Articular chondrocyte of knee joint (primary cell): Measurements from ENCODE around the gene SLC52A1. TPM values are rescaled to one million over a fixed set of nuclear protein-coding genes. Genes with fewer than 3 reads are reported as not detected.

Experiments used
- total RNA-seq: library from RNA; depleted of rRNA; stranded (reverse); fragments of >200 nt; gene quantifications from 2 replicates; pipeline ENCODE4 v1.2.3, GENCODE V29; 2012

SLC52A1 gene
- not detected in 2 replicates for total RNA-seq

GRCh38 chr17:5035315-5035714 lies at the start of gene SLC52A1:
Gene SLC52A1 (minus strand): TSS chr17:5035426. CDS start chr17:5034606, 820 bp downstream.

GRCh38 chr17:5078106-5079028 lies 43.1 kb upstream of the SLC52A1 start, which contains the start of gene ZFP3:
Gene ZFP3 (plus strand): TSS chr17:5078467. CDS start chr17:5091505, 13,038 bp downstream.

GRCh38 chr17:4997302-4998026 lies 37.8 kb downstream of the SLC52A1 start, which contains the start of the genes INCA1 and KIF1C:
Gene INCA1 (minus strand): TSS chr17:4997522. CDS start chr17:4994437, 3,085 bp downstream.
Gene KIF1C (plus strand): TSS chr17:4997950. CDS start chr17:5000247, 2,297 bp downstream.

GRCh38 chr17:4986951-4987766 lies 48.1 kb downstream of the SLC52A1 start, which contains the start of gene CAMTA2:
Gene CAMTA2 (minus strand): TSS chr17:4987675. CDS start chr17:4986222, 1,453 bp downstream.

Other genes starting within 250 kb of the SLC52A1 start
- 0.26 and 1.6 TPM in 2 replicates for gene VMO1, start 249.1 kb downstream of the SLC52A1 start, total RNA-seq
- gene GLTPD2, start 246.5 kb downstream of the SLC52A1 start, total RNA-seq, result not detected in 2 replicates
- 106 and 116 TPM in 2 replicates for gene PSMB6, start 239.3 kb downstream of the SLC52A1 start, total RNA-seq
- gene PLD2, start 228.3 kb downstream of the SLC52A1 start, total RNA-seq, result 17.4 and 18.2 TPM in 2 replicates
- 32.3 and 32.4 TPM in 2 replicates for gene MINK1, start 202.1 kb downstream of the SLC52A1 start, total RNA-seq
- gene C17orf107, start 135.9 kb downstream of the SLC52A1 start, total RNA-seq, result 2.3 and 2.5 TPM in 2 replicates
- gene CHRNE, start 132.3 kb downstream of the SLC52A1 start, total RNA-seq, result 0.65 TPM in 2 replicates
- not detected in 2 replicates for gene GP1BA, start 103.1 kb downstream of the SLC52A1 start, total RNA-seq
- 29.7 and 30.7 TPM in 2 replicates for gene SLC25A11, start 95.4 kb downstream of the SLC52A1 start, total RNA-seq
- gene RNF167, start 95.2 kb downstream of the SLC52A1 start, total RNA-seq, result 20.5 and 21.3 TPM in 2 replicates
- gene PFN1, start 86.9 kb downstream of the SLC52A1 start, total RNA-seq, result 278 and 326 TPM in 2 replicates
- gene ENO3, start 84.3 kb downstream of the SLC52A1 start, total RNA-seq, result 0.76 and 1.6 TPM in 2 replicates
- gene SPAG7, start 67.6 kb downstream of the SLC52A1 start, total RNA-seq, result 31.1 and 38.2 TPM in 2 replicates
- gene CAMTA2, start 47.8 kb downstream of the SLC52A1 start, total RNA-seq, result 12.2 and 29.0 TPM in 2 replicates
- gene INCA1, start 37.9 kb downstream of the SLC52A1 start, total RNA-seq, result 0.22 and 0.39 TPM in 2 replicates
- gene KIF1C, start 37.5 kb downstream of the SLC52A1 start, total RNA-seq, result 44.1 and 60.1 TPM in 2 replicates
- gene ZFP3, start 43.0 kb upstream of the SLC52A1 start, total RNA-seq, result 3.6 and 3.9 TPM in 2 replicates
- 6.9 and 7.1 TPM in 2 replicates for gene ZNF232, start 76.5 kb upstream of the SLC52A1 start, total RNA-seq
- under 0.01 and 0.78 TPM in 2 replicates for gene USP6, start 80.6 kb upstream of the SLC52A1 start, total RNA-seq
- gene ZNF594, start 156.4 kb upstream of the SLC52A1 start, total RNA-seq, result 11.4 and 11.8 TPM in 2 replicates
- gene SCIMP, start 199.4 kb upstream of the SLC52A1 start, total RNA-seq, result not detected in 2 replicates
- 55.7 and 59.5 TPM in 2 replicates for gene RABEP1, start 246.9 kb upstream of the SLC52A1 start, total RNA-seq